AG09319 (cell line): ENCODE data around the gene PICALM.

ENCODE experiments used
- DNase-seq: peaks from one replicate; pipeline ENCODE4 v3.0.0-alpha.2; 2010; ENCODE audit warnings: low read depth; ENCODE audit errors: extremely low read depth
- TF ChIP-seq, protein P1 (sequence below): IDR thresholded peaks from 2 replicates; pipeline ENCODE4 v1.5.1; 2011; ENCODE audit warnings: low read depth, mild to moderate bottlenecking, inconsistent platforms, low read length, moderate library complexity

Gene PICALM

DNA sequence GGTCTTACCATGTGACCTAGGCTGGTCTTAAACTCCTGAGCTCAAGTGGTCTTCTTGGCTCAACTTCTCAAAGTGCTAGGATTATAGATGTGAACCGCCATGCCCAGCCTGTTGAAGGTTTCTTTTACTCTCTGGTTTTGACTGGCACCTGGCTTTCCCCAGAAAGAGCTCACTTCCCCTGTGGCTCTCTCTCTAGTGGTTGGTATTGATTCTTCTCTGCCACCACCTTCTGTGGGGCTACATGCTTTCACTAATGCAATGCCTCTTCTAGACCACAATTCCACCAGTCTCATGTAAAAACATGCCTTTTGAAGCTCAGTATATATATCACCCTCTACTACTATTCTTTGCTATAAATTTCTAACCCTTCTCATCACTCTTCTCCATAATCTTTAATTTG, 146.5 kb downstream of the PICALM start:
- TF ChIP-seq, protein P1, sequence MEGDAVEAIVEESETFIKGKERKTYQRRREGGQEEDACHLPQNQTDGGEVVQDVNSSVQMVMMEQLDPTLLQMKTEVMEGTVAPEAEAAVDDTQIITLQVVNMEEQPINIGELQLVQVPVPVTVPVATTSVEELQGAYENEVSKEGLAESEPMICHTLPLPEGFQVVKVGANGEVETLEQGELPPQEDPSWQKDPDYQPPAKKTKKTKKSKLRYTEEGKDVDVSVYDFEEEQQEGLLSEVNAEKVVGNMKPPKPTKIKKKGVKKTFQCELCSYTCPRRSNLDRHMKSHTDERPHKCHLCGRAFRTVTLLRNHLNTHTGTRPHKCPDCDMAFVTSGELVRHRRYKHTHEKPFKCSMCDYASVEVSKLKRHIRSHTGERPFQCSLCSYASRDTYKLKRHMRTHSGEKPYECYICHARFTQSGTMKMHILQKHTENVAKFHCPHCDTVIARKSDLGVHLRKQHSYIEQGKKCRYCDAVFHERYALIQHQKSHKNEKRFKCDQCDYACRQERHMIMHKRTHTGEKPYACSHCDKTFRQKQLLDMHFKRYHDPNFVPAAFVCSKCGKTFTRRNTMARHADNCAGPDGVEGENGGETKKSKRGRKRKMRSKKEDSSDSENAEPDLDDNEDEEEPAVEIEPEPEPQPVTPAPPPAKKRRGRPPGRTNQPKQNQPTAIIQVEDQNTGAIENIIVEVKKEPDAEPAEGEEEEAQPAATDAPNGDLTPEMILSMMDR, result no peak
- DNase-seq, result no peak

DNA sequence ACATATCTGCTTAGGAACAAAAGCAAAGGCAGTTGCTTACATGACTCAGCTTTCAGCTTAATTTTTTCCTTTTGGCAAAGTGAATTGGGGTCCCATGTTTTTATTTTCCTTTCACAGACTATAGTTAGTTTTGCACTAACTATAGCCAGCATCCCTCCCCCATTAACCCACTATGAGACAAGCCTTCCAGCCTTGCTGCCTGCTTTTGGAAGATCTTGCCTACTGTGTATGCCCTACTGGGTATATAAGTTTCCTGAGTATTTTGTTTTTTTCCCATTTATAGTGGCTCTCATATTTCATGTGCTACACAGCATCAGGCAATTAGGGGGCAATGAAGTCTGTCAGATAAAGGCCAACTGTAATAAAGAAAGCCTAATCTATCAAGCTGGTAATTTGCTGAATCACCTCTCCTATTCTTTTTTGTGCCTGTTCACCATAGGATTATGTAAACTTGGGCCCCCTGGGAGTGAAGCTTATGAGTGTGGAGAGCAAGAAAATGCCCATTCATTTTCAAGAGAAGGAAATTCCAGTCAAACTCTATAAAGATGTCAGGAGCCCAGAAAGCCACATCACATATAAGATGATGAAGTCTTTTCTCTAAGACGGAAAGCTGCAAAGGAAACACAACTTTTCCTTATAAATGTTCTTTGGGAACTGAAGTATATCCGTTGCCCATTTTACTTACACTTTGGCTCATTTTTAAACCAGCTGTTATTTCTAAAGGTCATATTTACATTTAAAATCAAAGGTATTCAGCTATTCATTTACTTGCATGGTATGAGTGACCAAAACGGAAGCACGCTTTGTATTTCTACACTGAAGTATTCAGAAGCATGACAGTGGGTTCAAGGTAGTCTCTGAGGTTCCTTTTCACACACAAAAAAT, 149.7 kb downstream of the PICALM start:
- TF ChIP-seq, protein P1, result no peak
- DNase-seq, result no peak

DNA sequence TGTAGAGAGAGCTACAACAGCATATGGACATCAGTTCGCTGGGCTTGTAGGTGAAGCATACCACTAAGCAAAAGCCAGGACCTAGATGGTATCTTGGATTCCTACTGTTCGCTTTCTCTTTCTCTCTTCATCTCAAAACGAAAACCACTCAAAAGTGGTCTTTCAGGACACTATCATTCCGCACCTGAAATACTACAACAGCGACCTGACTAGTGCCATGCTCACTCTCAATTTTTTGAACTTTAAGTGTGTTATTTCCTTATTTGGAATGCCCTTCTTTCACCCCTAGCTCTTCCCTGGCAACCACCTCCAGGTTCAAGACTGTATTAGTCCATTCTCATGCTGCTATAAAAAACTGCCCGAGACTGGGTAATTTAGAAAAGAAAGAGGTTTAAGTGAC, 154.5 kb downstream of the PICALM start:
- TF ChIP-seq, protein P1, result no peak
- DNase-seq, result no peak

DNA sequence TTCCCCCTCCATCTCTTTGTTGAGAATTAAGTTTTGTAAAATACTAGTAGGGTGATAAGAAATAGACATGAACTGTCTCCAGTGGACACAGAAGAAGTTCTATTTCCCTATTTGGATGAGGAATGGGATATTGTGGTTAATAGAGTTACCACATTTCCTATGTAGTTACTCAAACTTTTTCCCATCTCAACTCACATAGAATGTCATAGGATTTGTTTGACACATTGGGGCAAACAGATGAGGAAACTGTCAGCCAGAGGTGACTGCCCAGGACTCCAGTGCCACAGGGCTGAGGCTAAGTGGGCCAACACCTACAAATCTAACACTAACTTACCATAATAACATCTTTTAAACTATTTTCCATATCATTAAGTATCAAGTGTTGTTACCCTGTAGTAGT, 155.4 kb downstream of the PICALM start:
- DNase-seq, result no peak
- TF ChIP-seq, protein P1, result no peak

DNA sequence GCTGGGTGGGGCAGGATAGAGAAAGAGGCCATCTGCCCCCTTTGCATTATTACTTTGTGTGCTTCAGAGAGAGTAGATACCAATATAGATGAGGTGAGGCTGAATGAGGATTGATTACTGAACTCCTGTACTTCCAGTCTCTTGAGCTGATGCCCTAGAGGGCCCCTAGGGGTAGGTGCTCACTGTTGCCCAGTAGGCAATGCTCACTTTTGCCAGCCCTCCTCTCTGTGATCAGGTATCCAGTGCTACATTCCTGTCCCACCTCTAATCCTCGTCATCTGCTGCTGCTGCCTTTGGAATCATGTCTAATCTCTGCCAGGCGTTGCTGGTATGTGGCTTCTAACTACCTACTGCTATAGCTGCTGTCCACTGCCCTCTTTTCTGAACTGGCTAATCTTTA, 156.5 kb downstream of the PICALM start:
- DNase-seq, result no peak
- TF ChIP-seq, protein P1, result no peak
